ENCODE results near the gene SOST.
A peak's percentile ranks its signal among the peaks of the same experiment; 100 is the strongest.
"Not testable (repeated sequence)": the region's sequence is repeated elsewhere in the genome, so short reads cannot be mapped to it uniquely, and the experiment has no call there.

The SOST gene

DNA sequence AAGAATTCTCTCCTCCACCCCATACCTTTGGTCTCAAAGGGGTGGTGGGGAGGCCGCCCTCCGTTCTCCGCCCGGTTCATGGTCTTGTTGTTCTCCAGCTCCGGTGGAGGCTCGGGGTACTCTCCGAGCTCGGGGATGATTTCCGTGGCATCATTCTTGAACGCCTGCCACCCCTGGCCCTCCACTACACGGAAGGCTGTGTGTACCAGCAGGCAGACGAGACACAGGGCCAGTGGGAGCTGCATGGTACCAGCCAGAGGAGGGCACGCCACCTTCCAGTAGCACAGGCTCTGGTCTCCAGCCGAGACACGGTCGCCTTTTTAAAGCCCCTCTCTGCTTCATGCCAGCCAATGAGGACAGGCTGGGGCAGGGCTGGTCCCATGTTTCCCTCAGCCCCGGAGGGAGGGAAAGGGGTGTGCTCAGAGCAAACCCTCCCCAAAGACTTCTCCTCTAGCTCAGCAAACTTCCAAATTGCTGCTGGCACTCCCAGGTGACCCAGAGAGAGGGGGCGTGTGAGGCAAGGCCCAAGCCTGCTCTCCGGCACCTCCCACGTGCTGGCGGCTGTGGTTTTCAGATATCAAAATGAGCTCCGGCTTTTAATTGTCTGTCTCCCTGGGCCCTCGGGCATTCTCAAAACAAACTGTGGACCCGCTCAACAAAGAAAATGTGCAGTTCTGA lies at the start of gene SOST:
Gene SOST, minus strand, starts transcription at position 295 of the 678 bp plus-strand sequence. Its CDS starts 50 bp downstream, at position 245.
- DNase-seq: no peak

DNA sequence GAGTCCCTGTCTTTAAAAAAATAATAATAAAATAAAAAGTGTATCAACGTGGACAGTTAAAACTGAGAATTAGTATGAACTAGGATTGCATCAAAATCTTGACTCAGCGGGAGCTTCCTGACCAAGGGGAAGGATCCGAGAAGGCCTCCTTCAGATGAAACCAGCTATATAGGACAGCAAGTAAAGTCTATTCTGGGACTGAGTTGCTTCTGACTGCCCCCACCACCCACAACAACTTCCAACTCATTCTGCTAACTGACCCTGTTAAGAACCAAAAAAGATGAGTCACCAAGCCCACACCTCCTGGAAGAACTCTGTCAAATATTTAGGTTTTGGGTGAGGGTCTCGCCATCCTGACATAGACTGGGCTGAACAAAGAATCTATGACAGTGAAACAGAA lies 49.5 kb upstream of the SOST start:
- no peak for DNase-seq

- DNase-seq: no peak
Measured at GRCh38 chr17:43805117-43805516, 46.5 kb upstream of the SOST start.

DNA sequence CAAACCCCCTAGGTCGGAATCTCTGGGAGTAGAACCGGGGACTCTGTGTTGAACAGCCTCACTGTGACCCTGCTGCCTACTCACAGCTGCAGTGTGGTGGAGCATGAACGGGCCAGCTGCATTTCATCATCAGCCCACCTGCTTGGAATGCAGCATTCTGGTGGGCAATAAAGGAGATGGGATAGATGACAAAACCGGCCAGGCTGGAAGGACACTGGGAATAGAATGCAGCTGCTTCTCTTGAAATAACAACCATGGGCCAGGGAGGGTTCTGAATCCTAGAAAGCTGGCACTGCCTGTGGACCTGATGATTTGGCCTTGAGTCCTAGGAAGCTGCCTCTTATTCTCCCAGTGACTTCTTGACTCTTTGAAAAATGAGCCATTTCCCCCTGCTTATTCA lies 45.2 kb upstream of the SOST start:
- no peak for DNase-seq

DNA sequence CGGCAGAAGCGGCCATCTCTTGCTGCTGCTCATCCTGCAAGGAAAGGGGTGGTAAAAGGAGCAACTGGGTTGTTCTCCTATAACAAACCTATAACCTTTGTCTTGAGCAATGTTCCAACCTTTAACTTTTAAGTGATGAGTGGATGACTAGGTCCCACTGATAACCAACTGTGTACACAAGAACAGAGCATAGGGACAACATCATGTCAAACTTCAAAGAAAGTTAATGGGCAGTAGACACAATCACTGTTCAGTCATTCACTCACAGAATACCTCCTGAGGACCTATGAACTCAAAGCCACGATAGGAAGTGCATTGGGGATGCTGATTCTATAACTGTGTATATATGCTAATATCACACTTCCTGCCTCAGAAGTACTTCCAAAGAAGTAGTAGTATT lies 43.3 kb upstream of the SOST start:
- DNase-seq: no peak

DNA sequence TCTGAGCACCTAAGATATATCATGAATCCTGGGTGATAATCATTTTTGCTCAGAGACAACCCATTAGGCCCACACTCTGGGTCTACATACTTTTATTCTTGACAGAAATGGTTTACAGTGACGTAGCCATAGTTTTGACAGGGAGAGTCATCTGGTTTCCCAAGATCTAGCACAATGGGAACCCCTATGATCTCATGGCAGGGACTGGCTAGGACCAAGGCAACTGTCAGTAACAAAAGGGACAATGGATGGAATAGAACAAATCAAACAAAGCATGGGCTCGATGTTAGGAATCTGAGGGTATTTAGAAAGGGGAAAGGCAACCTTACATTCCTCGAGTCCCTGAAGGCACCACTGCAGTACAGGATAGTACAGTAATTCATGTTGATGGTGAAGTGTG lies 42.1 kb upstream of the SOST start:
- no peak for DNase-seq

- no peak for DNase-seq
Measured at GRCh38 chr17:43799047-43799446, 40.5 kb upstream of the SOST start.

- not testable (repeated sequence) for DNase-seq
Measured at GRCh38 chr17:43798024-43798423, 39.4 kb upstream of the SOST start.

DNA sequence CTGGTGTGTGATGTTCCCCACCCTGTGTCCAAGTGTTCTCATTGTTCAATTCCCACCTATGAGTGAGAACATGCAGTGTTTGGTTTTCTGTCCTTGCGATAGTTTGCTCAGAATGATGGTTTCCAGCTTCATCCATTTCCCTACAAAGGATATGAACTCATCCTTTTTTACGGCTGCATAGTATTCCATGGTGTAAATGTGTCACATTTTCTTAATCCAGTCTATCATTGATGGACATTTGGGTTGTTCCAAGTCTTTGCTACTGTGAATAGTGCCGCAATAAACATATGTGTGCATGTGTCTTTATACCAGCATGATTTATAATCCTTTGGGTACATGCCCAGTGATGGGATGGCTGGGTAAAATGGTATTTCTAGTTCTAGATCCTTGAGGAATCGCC lies 34.1 kb upstream of the SOST start:
- not testable (repeated sequence) for DNase-seq

DNA sequence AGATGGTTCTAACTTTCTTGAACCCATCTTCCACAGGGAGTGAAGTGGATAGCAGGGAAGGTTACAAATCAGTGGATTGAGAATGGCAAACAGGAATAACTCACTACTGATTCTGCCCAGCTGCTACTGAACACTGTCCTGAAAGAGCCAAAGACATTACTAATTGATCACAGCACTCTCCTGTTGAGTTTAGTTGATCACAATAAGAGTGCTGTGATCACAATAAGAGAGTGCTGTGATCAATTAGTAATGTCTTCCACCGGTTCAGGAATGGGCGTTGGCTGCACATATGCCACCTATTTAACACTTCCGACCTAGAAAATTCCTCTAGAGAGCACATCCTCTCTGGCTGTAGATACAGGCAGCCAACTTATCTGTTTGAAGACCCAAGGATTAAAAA lies 33.0 kb upstream of the SOST start:
- DNase-seq: no peak

DNA sequence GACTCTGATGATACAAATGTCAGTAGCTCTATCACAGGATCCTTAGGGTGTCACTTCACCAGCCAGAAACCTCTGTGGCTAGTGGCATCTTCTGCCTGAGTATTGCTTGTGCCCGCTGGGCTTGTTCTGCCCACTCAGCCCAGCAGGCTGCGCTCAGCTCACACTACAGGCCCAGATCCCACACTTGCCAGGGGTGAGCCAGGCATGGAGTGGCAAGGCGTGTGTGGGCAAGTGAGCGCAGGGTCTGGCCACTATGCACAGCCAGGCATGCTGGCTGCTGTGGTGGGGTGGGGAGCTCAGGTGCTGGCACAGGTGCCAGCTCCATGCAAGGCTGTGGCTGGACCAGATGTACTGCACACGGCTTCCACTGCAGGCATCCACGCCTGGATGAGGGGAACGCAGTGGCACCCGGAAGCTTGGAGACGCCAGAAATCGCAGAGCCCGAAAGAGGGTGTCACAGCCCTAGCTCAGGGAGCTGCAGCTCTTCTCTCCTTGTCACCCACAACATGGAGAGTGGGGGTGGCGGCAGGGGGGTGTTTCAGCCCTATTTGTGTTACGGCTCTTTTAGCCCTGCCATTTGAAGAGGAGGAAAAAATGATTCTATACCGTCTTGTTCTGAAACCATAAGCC lies 31.8 kb upstream of the SOST start:
- no peak for DNase-seq

- no peak for DNase-seq
Measured at GRCh38 chr17:43789482-43789881, 30.9 kb upstream of the SOST start.

GRCh38 chr17:43788540-43788939 lies 29.9 kb upstream of the SOST start:
- no peak for DNase-seq

DNA sequence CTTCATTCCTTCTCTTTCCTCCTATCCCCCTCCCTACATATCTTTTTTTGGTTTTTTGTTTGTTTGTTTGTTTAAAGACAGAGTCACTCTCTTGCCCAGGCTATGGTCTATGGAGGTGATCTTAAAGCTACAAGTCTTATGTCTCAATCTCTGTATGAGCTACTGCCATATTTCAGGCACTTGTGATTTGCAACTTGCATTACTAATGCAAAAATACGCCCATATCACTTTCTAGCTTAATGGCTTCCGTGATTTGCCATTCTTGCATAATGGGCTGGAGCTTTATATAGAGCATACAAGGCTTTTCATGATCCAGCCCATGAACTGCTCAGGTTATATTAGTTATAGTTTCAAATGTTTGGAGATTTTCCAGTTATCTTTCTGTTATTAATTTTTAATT lies 29.1 kb upstream of the SOST start:
- DNase-seq: no peak

- DNase-seq: no peak
Measured at GRCh38 chr17:43784628-43785101, 26.1 kb upstream of the SOST start.

- no peak for DNase-seq
Measured at GRCh38 chr17:43784068-43784467, 25.5 kb upstream of the SOST start.

DNA sequence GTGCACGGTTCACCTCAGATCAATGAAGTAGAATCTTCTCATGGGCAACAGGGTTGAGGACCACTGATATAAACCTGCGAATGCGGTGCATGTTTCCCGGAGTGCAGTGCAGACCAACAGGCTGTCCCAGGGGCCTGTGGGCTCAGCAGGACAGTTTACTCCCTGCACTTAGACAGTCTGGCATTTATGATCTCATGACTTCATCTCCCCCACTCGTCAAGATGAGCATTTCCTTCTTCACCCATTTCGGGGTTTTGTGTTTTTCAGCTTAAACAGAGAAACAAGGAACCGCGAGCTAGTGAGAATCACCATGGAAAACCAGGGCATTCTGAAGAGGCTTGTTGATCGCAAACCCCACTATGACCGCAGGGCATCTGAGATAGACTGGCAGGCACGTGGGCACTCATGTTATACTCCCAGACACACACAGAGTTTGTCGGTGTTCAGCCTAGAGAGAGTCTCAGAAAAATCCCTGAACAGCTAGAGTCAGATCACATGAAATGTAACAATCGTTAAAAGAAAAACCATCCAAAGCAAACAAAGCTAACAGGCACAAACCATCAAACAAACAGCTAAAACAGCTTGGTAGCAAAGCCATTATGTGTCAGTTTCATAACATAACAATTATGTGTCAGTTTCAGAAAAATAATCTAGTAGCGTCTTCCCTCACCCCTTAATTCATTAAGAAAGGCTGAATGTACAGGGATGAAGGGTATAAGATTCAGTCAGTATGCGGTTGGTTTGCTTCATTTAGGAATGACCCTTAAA lies 24.5 kb upstream of the SOST start:
- DNase-seq: no peak

GRCh38 chr17:43780135-43780534 lies 21.5 kb upstream of the SOST start, which contains the start of gene CFAP97D1:
TSS of gene CFAP97D1 (plus strand) at chr17:43780435. CDS start at chr17:43780463, 28 bp downstream.
- no peak for DNase-seq

DNA sequence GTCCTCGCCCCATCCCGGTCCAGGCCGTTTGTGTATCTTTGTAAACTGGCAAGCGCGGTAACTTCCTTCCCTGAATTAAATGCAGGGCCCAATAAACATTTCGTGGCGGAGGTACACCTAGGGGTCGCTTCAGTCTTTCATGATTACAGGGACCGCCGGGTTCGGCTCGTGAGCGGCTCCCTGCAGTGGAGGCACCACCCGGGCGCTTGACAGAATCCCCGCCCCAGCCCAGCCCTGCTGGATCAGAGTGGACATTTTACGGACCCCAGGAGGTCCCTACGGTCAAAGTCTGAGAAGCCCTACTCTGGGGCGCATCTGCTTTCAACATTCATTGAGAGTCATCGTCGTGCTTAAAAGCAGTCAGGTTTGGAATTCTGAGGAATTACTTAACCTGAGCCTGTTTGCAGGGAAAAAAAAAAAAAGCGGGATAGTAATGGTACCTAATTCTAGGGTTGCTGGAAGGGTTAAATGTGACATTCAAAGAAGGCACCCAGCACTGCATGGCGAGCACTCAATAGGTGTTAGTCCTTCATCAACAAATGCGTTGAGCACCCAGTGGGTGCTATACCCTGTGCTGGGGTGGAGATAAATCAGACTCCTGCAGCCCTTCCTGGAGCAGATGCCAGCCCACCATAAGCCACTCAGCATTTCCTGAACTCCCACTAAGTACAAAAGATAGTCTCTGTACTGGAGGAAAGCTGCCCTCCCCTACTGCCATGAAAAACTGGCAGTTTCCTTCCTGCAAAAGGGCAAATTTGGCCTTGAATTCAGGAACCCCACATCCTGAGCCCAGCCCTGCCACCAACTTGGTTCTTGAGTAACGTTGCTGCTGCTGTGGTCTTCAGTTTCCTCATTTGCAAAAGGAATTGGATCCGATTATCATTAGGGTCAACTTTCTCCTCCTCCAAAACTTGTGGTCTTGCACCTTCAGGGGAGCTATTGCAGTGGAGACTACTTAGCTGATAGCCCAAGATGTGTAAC lies 20.8 kb upstream of the SOST start:
- DNase-seq: no peak

DNA sequence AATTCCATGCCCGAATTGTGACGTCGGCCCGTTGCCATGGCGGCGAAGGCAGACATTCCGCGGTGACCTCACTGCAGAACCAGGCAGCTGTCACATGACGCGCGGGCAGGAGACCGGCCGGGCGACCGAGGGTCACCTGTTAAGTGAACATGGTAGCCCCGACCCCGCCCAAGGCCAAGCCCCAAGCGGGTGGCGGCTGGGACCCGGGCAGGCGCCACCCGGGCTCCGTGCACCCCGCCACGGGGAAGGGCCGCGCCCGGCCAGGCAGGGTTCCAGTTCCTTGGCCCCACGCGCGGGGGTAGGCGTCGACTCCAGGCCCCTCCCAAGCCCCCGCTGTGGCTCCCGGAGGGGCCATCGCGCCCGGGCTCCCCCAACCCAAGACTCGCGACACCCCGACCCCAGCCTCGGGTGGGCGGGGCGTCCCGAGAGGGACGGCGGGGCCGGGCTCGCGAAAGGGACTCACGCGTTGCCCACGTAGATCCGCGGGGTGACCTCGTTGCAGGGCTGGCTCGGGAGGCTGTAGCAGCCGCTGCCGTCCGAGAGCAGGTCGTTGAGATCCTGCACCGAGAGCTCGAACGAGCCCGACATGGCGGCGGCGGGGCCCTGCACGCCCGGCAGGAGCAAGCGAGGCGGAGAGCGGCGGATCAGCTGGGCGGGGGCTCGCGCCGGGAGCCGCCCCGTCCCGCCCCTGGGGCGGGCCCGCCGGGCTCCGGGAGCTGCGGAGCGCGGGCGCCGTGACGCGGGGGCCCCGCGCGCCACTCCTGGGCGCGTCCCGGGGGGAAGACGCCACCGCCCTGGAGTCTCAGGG lies 19.9 kb upstream of the SOST start, which contains the start of gene DUSP3:
Gene DUSP3, minus strand, starts transcription at position 641 of the 808 bp plus-strand sequence. Its CDS starts 53 bp downstream, at position 588.
- DNase-seq: peak; percentile 79
